ENCODE data around the gene GRAMD1C.
A peak's percentile ranks its signal among the peaks of the same experiment; 100 is the strongest.

GRAMD1C gene

DNA sequence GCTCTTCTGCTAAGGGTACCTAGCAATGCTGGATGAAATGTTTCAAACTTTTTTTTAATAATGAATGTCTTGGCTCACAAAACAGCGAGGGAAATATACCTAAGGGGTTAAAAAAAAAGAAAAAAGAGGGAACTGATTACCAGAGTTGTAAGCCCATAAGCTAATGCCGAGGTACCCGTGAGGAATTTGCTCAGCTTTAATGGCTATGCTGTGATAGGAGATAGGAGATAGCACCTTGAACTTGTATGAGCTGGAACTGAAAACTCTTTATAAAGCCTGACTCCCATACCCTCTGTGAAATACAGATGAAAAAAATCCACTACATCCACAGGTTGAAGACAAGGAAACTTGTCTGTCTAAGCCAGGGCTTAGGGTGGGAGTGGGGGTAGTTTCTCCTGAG, 13.9 kb downstream of the GRAMD1C start:
- no peak for DNase-seq (ENCODE audit: low read depth)

DNA sequence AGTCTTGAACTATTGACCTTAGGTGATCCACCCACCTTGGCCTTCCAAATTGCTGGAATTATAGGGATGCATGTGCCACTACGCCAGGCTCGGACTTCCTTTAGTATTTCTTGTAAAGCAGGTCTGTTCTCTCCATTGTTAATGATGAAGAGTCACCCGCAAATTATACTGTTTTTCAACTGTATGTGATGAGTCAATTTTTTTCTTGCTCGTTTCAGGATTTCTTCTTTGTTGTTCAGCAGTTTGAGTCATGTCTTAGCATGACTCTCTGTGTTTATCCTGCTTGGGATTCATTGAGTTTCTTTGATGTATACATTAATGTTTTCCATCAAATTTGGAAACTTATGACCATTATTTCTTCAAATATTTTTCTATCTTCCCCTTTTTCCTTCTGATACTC, 28.9 kb downstream of the GRAMD1C start:
- peak; percentile 43 for DNase-seq (ENCODE audit: low read depth)

DNA sequence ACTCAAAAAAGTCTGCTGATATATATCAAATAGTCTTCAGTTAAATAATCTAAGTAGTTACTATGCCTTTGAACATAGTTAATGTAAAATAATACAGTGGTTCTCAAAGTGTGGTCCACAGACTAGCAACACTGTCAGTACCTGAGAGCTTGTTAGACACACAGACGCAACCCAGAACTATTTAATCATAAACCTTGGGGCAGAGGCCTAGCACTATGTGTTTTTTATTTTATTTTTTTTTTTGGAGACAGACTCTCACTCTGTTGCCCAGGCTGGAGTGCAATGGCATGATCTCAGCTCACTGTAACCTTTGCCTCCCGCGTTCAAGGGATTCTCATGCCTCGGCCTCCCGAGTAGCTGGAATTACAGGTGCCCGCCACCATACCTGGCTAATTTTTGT, 34.7 kb downstream of the GRAMD1C start:
- DNase-seq (ENCODE audit: low read depth), result no peak

DNA sequence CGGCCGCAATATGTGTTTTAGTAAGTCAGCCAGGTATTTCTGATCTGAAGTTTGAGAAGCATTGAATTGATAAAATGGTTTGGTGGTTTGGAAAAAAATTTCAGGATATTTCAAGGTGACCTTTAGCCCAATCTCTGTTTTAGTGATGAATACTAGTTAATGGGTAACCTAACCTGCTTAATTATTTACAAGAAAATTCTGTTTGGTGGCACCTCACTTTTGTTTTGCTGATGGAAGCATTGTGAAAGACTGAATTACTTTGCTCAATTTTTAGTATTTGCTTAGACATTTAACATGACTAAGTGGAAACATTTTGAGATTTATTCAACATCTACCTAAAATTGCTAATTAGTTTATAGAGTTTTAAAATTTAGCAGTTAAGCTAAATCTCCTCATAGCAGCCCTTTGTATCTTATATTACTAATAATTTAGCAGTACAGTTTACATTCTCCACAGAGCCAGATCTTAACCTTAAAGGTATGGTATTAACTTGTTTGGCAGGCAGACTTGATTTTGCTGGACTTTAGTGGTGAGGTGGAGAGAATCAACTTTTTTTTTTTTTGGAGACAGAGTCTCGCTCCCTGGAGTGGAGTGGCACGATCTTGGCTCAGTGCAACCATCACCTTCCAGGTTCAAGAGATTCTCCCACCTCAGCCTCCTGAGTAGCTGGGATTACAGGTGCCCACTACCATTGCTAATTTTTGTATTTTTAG, 35.4 kb downstream of the GRAMD1C start:
- no peak for DNase-seq (ENCODE audit: low read depth)

DNA sequence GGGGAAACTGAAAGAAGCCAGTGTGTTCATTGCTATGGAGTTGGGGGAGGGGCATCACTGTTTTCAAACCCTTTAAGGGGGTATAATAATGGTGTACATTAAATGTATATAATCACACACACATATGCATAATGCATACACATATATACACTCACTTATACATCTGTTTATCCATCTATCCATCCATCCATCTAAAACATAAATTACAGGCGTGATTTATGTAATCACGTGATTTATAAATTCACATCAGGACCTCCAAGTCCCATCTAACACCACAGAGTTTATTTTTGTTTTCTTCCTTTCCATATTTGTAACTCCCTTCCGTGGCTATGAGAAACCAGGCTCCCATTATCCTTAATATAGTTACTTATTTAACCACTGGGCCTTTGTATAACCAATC, 39.8 kb downstream of the GRAMD1C start:
- no peak for DNase-seq (ENCODE audit: low read depth)

DNA sequence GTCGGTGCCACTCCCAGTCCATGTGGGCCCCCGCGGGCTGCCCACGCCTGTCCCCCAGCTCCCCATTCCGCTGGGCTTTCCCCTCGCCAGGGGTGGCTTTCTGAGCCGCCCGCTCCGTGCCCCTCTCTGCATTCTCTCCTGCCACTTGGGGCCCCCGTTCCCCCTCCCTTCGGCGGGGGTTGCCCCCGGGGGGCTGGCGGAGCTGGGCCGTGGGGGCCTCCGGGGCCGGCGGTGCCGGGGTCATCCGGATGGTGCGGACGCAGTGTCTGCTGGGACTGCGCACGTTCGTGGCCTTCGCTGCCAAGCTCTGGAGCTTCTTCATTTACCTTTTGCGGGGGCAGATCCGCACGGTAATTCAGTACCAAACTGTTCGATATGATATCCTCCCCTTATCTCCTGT, 46.5 kb downstream of the GRAMD1C start:
- no peak for DNase-seq (ENCODE audit: low read depth)

DNA sequence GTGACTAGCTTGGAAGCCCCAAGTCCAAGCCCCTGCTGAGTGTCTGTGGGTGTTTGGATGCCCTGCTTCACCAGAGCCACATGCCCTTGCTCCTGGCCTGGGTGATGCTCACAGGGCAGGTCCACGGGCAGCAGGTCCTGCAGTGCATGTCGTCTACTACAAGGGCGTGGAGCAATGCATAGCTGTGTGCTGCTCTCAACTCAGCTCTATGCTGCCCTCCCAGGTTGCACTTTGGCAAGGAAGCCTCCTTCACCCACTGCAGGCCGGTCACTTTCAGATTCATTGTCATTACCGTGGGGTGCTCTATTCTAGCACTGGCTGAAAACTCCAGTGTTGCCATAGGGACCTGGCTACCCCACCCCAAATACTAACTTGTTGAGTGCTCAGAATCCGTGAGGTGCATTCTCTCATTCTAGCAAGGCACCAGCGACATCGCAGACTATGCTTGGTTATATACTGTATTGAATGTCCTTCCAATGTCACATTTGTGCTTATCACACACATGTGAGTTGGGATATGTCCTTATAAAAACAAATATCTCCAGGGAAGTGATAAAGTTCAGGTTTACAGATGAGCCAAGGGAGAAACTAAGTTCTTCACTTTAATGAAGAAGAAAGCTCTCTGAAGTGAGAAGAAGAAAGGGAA, 51.8 kb downstream of the GRAMD1C start:
- DNase-seq (ENCODE audit: low read depth), result no peak

DNA sequence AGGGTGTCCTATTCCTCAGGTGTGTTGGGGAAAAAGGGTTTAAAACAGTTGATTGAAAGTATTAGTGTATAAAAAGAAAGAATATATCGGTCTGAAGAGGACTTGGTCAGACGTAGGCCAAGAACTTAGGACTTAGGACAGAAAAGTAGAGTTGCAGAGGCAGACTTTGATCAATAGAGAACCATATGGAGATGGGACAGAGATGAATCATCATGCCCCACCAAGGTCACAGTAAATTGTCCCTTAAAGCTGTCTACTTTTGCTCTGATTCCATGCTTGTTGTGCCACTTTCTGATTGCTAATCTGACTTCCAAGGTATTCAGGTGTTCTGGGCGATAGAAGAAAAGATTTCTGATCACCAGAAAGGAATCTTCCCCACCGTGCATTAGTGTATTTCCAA, 56.3 kb downstream of the GRAMD1C start:
- DNase-seq (ENCODE audit: low read depth), result no peak

DNA sequence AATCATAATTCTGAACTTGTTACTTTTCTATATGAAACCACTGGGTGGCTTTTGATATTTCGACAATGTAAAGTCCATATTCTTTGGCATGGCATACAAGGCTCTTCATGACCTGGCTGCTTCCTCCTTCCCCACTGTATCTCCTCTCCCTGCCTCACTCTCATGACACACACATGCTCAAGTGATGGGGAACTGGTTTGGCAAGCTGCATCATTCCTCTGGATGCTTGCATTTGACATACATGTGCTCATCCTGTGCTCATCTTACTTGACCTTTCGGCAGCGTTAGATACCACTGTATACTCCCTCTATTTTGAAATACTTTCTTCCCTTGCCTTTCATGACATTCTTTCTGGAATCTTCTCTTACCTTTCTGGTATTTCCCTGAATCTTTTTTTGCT, 57.4 kb downstream of the GRAMD1C start:
- DNase-seq (ENCODE audit: low read depth), result no peak

DNA sequence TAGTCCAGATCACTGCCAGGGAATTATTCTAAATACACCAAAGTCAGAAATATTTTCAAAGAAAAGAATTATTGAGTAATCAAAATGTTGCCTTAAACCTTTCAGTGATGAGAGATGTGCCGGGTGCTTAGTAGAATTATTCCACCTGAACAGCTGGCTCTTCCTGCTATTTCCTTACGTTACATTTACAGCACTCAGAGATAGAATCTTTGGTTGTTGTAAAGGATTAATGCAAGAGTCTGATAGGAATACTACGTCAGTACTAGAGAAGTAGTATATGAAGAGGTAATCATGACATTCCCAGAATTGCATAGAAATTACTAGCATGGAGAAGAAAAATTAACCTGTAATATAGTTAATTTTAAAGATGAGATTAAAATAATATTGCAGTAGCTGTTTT, 58.3 kb downstream of the GRAMD1C start:
- no peak for DNase-seq (ENCODE audit: low read depth)

DNA sequence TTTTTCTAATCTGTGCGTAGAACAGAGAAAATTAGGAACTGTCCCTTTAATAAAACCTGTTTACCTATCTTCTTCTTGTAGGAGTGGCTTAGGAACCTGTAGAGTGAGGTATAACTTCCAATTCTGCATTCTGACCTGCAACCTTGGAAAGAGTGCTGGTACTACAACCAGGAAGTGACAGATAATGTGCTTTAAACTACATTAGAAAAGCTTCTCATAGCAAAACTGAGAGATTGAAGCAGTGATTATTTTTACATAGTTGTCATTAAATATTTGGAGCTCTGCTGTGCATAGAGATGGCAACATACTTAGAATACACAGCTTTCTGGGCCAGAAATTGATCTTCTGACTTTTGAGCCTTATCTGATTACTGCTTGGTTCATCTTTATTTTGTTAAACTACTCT, 58.8 kb downstream of the GRAMD1C start:
- DNase-seq (ENCODE audit: low read depth), result no peak

DNA sequence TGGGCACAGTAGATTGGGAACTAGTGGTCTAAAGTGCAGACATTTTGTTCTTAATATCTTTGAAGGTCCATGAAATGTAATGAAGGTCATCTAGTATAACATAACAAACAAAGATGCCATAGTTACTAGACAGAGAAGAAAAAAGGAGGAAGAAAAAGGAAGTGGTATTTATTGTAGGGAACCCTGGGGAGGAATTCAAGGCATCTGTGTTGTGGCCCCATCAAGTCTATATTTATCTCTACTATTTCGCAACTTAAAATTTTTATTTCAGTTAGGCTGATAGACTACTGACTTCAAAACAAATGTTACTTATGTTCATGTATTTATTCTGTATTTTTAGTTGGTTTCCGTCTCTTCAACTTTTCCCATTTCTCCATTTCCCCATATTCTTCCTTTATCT, 60.3 kb downstream of the GRAMD1C start:
- DNase-seq (ENCODE audit: low read depth), result no peak

DNA sequence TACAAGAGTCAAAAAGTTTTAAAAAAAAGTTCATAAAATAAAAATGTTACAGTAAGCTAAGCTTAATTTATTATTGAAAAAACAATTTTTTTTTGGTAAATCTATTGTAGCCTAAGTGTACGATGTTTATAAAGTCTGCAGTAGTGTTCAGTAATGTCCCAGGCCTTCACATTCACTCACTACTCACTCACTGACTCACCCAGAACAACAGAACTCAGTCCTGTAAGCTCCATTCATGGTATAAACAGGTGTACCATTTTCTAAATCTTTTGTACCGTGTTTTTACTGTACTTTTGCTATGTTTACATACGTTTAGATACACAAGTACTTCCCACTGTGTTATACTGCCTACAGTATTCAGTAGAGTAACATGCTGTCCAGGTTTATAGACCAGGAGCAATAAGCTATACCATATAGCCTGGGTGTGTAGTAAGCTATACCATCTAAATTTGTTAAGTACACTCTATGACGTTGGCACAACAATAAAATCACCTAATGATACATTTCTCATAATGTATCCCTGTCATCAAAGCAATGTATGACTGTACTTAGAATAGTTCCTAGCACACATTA, 68.1 kb downstream of the GRAMD1C start:
- no peak for DNase-seq (ENCODE audit: low read depth)

DNA sequence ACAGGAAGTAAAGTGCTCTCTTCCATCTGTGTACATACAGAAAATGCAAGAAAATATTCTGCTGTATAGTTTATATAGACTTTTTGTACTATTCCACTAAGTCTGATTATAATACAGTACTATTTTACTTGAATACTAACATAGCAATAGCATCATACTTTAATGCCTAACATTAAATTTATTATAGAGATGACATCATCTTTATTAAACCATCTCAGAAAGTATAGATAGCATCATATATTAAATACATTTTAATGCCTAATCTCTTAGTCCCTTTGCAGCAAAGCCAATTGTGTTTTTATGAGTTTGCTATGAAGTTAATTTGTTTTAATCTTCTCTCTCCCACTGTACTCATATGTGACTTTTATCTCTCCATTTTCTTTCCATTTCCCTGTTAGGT, 69.5 kb downstream of the GRAMD1C start:
- DNase-seq (ENCODE audit: low read depth), result no peak

DNA sequence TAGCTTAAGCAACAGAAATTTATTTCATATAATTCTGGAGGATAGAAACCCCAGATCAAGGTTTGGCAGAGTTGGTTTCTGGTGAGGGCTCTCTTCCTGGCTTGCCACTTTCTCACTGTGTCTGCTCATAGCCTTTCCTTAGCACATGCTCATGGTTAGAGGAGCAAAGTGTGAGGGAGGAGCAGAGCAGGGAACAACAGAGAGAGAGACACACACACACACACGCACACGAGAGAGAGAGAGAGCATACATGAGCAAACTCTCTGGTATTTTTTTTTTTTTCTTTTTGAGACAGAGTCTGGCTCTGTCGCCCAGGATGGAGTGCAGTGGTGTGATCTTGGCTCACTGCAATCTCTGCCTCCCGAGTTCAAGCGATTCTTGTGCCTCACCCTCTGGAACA, 72.4 kb downstream of the GRAMD1C start:
- no peak for DNase-seq (ENCODE audit: low read depth)

DNA sequence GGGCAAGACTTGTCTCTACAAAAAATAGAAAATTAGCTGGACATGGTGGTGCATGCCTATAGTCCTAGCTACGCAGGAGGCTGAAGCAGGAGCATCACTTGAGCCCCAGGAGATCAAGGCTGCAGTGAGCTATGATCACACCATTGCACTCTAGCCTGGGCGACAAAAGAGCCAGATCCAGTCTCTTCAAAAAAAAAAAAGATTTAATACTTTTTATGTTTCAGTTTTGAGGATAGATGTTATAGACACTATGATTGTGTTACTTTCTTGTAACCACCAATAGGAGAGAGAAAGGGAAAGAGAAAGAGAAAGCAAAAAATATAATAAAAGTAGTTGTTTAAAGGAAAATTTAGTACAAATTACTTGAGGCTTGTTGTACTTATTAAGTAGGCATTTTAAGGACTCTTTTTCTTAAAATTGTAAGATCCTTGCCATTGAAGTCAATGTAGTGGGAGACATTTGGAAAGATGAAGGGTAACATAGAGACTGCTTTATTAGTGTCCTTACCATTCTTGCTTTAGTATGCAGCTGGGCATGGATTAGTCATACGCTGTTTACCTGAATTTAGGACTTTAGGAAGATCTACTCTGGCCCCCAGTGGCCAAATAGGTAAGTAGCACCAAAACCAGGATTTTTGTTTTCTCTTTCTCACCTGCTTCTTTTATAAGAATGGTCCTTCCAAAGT, 74.1 kb downstream of the GRAMD1C start:
- peak; percentile 42 for DNase-seq (ENCODE audit: low read depth)

DNA sequence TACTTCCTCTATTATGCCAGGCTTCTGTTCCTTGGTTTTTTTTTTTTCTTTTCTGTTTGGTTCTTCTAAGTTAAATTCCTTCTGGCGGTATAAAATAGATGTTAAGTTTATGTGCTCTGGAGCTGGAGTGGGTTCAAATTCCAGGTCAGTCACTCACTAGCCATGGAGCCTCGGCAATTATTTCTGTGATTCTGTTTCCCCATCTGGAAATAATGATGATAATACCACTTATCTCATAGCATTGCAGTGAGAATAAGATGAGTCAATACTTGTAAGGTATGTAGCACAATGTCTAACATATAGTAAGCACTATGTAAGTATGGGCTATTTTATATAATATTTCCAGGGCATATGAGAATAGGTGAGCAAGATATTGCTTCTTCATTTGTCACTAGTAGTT, 76.1 kb downstream of the GRAMD1C start:
- peak; percentile 84 for DNase-seq (ENCODE audit: low read depth)

DNA sequence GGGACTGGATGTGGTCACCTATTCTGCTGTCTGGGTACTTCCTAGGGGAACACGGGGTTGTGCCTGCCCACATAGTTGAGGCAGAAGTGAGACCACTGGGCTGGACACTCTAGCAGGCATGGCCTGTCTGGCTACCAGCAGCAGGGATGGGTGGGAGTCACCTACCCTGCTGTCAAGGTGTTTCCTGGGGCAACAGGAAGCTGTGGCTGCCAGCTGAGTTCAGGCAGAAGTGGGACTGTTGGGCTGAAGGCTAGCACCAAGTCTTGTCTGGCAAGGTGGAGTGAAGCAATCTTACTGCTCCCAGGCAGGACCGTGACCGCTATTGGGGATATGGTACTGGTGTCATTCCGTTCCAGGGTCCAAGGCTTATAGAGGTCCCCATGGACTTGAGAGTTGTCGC, 89.0 kb downstream of the GRAMD1C start:
- DNase-seq (ENCODE audit: low read depth), result no peak

DNA sequence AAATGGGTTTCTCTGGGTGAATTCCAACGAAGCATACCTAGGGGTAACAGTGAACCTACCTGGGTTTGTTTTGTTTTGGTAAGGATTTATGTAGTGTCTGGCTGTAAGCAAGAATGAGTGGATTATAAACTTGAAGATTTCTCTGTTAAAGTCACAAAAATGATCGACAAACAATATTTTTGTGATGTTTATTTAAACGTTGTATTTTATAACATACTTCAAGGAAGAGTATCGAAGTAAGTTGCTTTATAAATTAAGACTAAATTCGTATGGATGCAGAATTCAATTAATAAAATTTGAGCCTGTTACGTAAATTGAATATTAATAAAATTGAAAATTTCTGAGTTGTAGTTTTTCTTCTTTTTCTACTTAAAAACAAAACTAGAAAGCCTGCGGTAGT, 108.2 kb downstream of the GRAMD1C start:
- DNase-seq (ENCODE audit: low read depth), result no peak

DNA sequence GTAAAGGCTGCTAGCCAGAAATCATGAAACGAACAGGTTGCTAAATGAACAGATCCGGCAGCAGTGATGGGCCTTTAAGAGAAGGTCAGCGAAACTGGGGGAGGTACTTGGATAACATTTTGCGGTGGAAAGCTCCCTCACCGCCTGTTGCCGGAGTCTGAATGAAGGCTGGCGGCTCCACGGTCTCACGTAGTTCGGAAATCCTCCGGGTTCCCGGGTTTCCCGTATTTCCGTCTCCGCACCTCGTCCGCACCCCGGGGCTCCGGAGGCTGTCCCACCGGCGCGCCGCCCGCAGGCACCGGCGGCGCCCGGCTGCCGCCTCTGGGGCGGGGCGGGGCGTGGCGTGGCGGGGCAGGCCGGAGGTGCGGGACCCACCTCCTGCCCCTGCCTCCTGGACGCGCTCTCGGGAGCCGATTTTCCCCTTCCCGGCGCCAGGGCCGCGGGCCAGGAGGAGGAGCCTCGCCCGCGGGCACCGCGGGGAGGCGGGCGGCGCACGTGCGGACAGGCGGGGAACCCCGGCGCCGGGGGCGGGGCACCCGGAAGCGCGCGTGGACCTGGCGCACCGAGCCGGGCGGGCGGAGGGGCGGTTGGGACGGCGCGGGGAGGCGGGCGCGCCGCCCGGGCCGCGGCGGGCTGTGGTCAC, 108.9 kb downstream of the GRAMD1C start, which contains the start of gene ZDHHC23:
ZDHHC23 (plus strand) TSS at position 642 of the 643 bp plus-strand sequence. CDS start 790 bp downstream, outside the sequence.
- peak; percentile 32 for DNase-seq (ENCODE audit: low read depth)

DNA sequence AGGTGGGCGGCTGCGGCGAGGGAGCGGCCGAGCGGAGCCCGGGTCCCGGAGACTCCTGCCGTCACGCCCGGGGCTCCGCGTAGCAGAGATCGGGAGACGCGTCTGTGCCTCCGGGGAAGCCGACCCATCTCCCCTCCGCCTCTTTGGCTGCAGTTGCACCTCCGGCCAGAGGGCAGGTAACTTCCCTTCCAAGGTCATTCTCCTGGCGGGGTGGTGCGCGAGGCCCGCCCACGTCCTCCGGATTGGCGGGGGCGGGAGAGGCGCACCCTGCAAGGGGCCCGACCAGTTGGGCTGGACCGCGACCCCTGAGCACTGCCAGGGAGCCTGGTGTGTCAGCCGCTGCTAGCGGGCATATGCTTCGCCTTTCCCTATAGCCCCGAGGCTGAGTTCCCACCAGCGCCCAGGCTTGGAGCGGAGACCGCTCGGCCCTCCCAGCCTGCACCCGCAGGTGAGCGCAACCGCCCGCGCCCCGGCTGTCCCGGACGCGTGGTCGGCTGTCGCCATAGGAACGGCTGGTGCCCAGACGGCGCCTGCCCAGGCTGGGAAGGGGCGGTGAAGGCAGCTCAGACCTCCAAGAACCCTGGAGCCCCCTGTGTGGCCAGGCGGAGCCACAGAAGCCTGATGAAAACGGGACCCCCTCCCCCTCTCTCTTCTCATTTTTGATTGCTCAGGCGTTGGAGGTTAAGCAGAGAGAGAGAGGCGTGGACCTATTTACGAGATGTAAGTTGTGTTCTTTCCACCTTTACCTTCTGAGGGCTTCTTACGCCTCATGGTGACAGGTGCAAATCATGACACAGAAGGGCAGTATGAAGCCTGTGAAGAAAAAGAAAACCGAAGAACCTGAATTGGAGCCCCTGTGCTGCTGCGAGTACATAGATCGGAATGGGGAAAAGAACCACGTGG, 109.7 kb downstream of the GRAMD1C start:
- no peak for DNase-seq (ENCODE audit: low read depth)

Data from HS-5 (cell line).